Esophagus muscularis mucosa (tissue), 4 donors: ENCODE measurements around the gene RUNX2. TPM values are rescaled to one million over a fixed set of nuclear protein-coding genes. Genes with fewer than 3 reads are reported as not detected.

Source experiments
- DNase-seq: peaks from one replicate; pipeline ENCODE4 v3.0.0-alpha.2; 2017; ENCODE audit errors: extremely low spot score
- H3K27ac ChIP-seq, 4 donors: fragments of 200-600 bp; sonication (generic); replicated peaks in 1 of 4; 1 replicate in 3 of 4; 2 replicates in 1 of 4; pipeline ENCODE4 v1.5.1; 2016 to 2019; ENCODE audit warnings: mild to moderate bottlenecking in 1 of 4
- H3K27me3 ChIP-seq, 4 donors: fragments of 200-600 bp; sonication (generic); one replicate each; pipeline versions ENCODE4 v1.5.1 to v1.6.0; 2016 to 2019
- H3K36me3 ChIP-seq, 4 donors: fragments of 200-600 bp; sonication (generic); one replicate each; pipeline ENCODE4 v1.5.1; 2016 to 2019
- H3K4me1 ChIP-seq, 4 donors: fragments of 200-600 bp; sonication (generic); one replicate each; pipeline ENCODE4 v1.5.1; 2016 to 2019
- H3K4me3 ChIP-seq, 4 donors: fragments of 200-600 bp; sonication (generic); 1 replicate in 2 of 4; 2 replicates in 2 of 4; pipeline ENCODE4 v1.5.1; 2016 to 2019; ENCODE audit warnings: mild to moderate bottlenecking in 4 of 4, moderate library complexity in 1 of 4
- H3K9me3 ChIP-seq, 4 donors: fragments of 200-600 bp; sonication (generic); 1 replicate in 3 of 4; 2 replicates in 1 of 4; pipeline ENCODE4 v1.5.1; 2016 to 2019
- CTCF ChIP-seq, 3 experiments: fragments of 200-600 bp in 2 of 3; fragments of 450-650 bp in 1 of 3; sonication (generic) in 2 of 3; IDR thresholded peaks; one replicate each; pipeline ENCODE4 v1.5.1; 2017 to 2019; ENCODE audit warnings: antibody characterized with exemption in 3 of 3, mild to moderate bottlenecking in 2 of 3, moderate library complexity in 1 of 3
- EP300 ChIP-seq: sonication (generic); formaldehyde crosslinking; IDR thresholded peaks from one replicate; pipeline ENCODE4 v1.6.1; 2017; ENCODE audit warnings: antibody characterized with exemption
- POLR2A ChIP-seq: fragments of 450-650 bp; IDR thresholded peaks from one replicate; pipeline ENCODE4 v1.6.1; 2017; ENCODE audit warnings: antibody characterized with exemption, moderate library complexity, mild to moderate bottlenecking, low read depth
- POLR2AphosphoS5 ChIP-seq, 2 donors: sonication (generic); formaldehyde crosslinking; IDR thresholded peaks; one replicate each; pipeline ENCODE4 v1.6.1; 2017; ENCODE audit warnings: antibody characterized with exemption in 2 of 2
- WGBS: methylation state at CpG from one replicate; pipeline ENCODE4 v1.1.5; 2018; 5-methylcytosine and 5-hydroxymethylcytosine counted together
- intact Hi-C: fragments of 100-400 bp; cut with DNase I; formaldehyde crosslinking; loops from one replicate; pipeline ENCODE4 v1.15.1; 2023
- total RNA-seq, 4 donors: library from RNA; depleted of rRNA; stranded (reverse); fragments of >200 nt; gene quantifications; one replicate each; pipeline versions ENCODE4 v1.1.0 to v1.2.1, GENCODE V29; 2016

Gene RUNX2
- total RNA-seq, 4 donors from 2014 or later: 1.0 to 1.6 (median 1.4) TPM

- Histone ChIP-seq H3K27ac (no peak overlapping the region), H3K9me3 (no peaks in the 10 kb centered on the region), H3K27me3 (no peaks in the 10 kb centered on the region), H3K4me1 (peaks cover 0 to 4% (median 2%) of the 10 kb centered on the region in 4 donors), H3K36me3 (no peaks in the 10 kb centered on the region), H3K4me3 (no peak overlapping the region)
- 92% methylated on average over 6 of the region's 6 CpGs for WGBS
- no peak for TF ChIP-seq EP300
- TF ChIP-seq CTCF (IDR thresholded peaks at IDR 0.05): no peak
- no peak for TF ChIP-seq POLR2A
- no peak for TF ChIP-seq POLR2AphosphoS5 (IDR thresholded peaks at IDR 0.05)
- DNase-seq: no peak
- intact Hi-C loops: no loop called here
Measured at GRCh38 chr6:45502456-45502855, 174.3 kb downstream of the RUNX2 start.

GRCh38 chr6:45504947-45505346, 176.8 kb downstream of the RUNX2 start:
- no peaks in the 10 kb centered on the region for H3K9me3 ChIP-seq
- no peak for DNase-seq
- 29% methylated on average over 5 of the region's 5 CpGs for WGBS
- TF ChIP-seq POLR2A (no peak), POLR2AphosphoS5 (IDR thresholded peaks at IDR 0.05) (no peak)
- intact Hi-C loops: no loop called here
- H3K4me1 ChIP-seq: peaks cover 0 to 4% (median 2%) of the 10 kb centered on the region in 4 donors
- no peak overlapping the region for H3K4me3 ChIP-seq
- no peaks in the 10 kb centered on the region for H3K36me3 ChIP-seq
- no peak overlapping the region for H3K27ac ChIP-seq
- H3K27me3 ChIP-seq: no peaks in the 10 kb centered on the region

GRCh38 chr6:45505470-45505869, 177.3 kb downstream of the RUNX2 start:
- H3K4me1 ChIP-seq: peaks cover 0 to 4% (median 2%) of the 10 kb centered on the region in 4 donors
- no peaks in the 10 kb centered on the region for H3K27me3 ChIP-seq
- intact Hi-C loops: no loop called here
- no peak for DNase-seq
- TF ChIP-seq CTCF (IDR thresholded peaks at IDR 0.05) (no peak), POLR2A (no peak), POLR2AphosphoS5 (IDR thresholded peaks at IDR 0.05) (no peak), EP300 (no peak)
- 79% methylated on average over 2 of the region's 2 CpGs for WGBS
- H3K27ac ChIP-seq: no peak overlapping the region
- no peaks in the 10 kb centered on the region for H3K9me3 ChIP-seq
- H3K36me3 ChIP-seq: no peaks in the 10 kb centered on the region
- no peak overlapping the region for H3K4me3 ChIP-seq

- no peak overlapping the region for H3K27ac ChIP-seq
- H3K36me3 ChIP-seq: no peaks in the 10 kb centered on the region
- H3K9me3 ChIP-seq: no peaks in the 10 kb centered on the region
- DNase-seq: no peak
- intact Hi-C loops: no loop called here
- WGBS: 88% methylated on average over 3 of the region's 3 CpGs
- H3K4me3 ChIP-seq: no peak overlapping the region
- TF ChIP-seq CTCF (IDR thresholded peaks at IDR 0.05) (no peak), POLR2AphosphoS5 (IDR thresholded peaks at IDR 0.05) (no peak), EP300 (no peak), POLR2A (no peak)
- no peaks in the 10 kb centered on the region for H3K27me3 ChIP-seq
- peaks cover 0 to 4% (median 2%) of the 10 kb centered on the region in 4 donors for H3K4me1 ChIP-seq
Measured at GRCh38 chr6:45507186-45507585, 179.1 kb downstream of the RUNX2 start.

GRCh38 chr6:45509426-45509825, 181.3 kb downstream of the RUNX2 start:
- DNase-seq: no peak
- intact Hi-C loops: no loop called here
- peaks cover 0 to 4% (median 2%) of the 10 kb centered on the region in 4 donors for H3K4me1 ChIP-seq
- H3K9me3 ChIP-seq: no peaks in the 10 kb centered on the region
- H3K27me3 ChIP-seq: no peaks in the 10 kb centered on the region
- no peak overlapping the region for H3K27ac ChIP-seq
- H3K36me3 ChIP-seq: no peaks in the 10 kb centered on the region
- no peak overlapping the region for H3K4me3 ChIP-seq
- WGBS: 96% methylated on average over 4 of the region's 4 CpGs
- TF ChIP-seq POLR2A (no peak), POLR2AphosphoS5 (IDR thresholded peaks at IDR 0.05) (no peak), CTCF (IDR thresholded peaks at IDR 0.05) (no peak), EP300 (no peak)
